Measurements from ENCODE around the gene TK1.

Gene TK1

DNA sequence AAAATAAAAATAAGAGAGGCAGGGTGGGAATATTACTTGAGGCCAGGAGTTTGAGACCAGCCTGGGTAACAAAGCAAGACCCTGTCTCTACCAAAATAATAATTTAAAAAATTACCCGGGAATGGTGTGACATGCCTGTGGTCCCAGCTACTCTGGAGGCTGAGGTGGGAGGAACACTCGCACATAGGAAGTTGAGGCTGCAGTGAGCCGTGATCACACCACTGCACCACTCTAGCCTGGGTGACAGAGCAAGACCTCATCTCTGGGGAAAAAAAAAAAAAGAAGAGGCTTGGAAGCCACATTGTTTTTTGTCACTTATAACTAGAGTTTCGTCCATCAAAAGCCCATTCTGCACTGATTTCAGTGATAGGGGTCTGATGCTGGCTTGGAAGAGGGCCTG is 41.3 kb upstream of the TK1 start:
- Histone ChIP-seq H3K4me1 (ENCODE audit: control insufficient read depth, insufficient read depth, low read length) (no peaks in the 10 kb centered on the region), H3K4me3 (ENCODE audit: low read depth, low read length) (no peak overlapping the region)

DNA sequence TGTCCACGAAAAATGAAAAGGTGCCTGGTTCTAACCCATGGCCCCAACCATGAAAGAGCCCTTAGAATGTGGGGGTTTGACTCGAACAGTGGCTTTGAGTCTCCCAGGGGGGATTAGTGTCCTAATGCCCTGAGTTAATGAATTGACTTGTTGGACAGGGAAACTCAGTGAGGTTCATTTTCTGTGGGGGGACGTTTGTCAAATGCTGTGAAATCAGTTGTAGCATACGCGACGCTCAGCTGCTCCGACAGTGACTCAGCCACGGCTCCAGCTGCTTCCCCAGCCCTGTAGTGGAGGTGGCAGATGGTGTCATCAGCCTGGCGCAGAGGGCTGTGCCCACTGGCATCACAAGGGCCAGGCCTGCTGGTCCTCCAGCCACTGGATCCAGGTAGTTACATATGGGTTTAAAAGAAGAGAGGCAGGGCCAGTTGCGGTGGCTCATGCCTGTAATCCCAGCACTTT is 40.6 kb upstream of the TK1 start:
- Histone ChIP-seq H3K9ac (ENCODE audit: low read depth, low read length) (no peak overlapping the region), H3K27me3 (ENCODE audit: control insufficient read depth, insufficient read depth, low read length) (peaks cover 22% of the 10 kb centered on the region), H3K4me1 (ENCODE audit: control insufficient read depth, insufficient read depth, low read length) (no peaks in the 10 kb centered on the region), H3K36me3 (ENCODE audit: control insufficient read depth, insufficient read depth, low read length) (peaks cover 27% of the 10 kb centered on the region), H3K9me3 (ENCODE audit: control insufficient read depth, insufficient read depth, low read length) (no peaks in the 10 kb centered on the region), H3K27ac (ENCODE audit: low read depth, low read length) (no peak overlapping the region), H3K4me3 (ENCODE audit: low read depth, low read length) (no peak overlapping the region)

More for the DNA sequence above, 41.3 kb upstream of the TK1 start:
- H3K9ac ChIP-seq (ENCODE audit: low read depth, low read length) = no peak overlapping the region
- H3K9me3 ChIP-seq (ENCODE audit: control insufficient read depth, insufficient read depth, low read length) = no peaks in the 10 kb centered on the region
- peaks cover 21% of the 10 kb centered on the region for H3K36me3 ChIP-seq (ENCODE audit: control insufficient read depth, insufficient read depth, low read length)
- no peak overlapping the region for H3K27ac ChIP-seq (ENCODE audit: low read depth, low read length)
- H3K27me3 ChIP-seq (ENCODE audit: control insufficient read depth, insufficient read depth, low read length) = peaks cover 29% of the 10 kb centered on the region

DNA sequence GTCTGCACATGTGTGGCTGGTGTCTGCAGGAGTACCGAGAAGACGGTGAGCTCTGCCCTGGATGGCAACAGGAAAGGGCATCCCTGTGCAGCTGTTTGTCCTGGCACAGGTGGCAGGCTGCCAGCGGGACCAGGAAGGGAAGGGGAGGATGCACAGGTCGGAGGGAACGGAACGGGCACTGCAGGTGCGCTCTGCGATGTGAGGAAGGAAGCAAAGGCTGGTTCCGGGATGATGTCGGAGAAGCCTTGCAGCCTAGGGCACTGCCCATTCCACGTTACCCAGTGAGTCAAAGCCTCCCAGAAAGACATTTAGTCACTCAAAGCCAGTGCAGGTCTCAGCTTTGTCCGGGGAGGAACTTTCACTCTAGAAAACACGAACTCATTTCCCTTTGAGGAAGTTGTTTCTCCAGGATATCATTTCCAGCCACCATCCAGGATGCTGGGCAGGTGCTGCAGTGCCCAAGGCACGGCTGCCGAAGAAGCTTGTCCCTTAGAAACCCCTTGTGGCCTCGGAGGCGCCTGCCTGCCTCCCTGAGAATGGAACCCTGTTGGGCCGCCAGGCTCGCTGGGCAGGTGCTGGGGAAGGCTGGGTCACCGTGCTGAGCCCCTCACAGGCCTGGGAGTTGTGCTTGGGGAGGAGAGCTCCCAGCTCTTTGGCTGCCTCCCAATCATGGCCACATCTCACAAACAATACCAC is 40.1 kb upstream of the TK1 start:
- Histone ChIP-seq H3K27me3 (ENCODE audit: control insufficient read depth, insufficient read depth, low read length) (peaks cover 17% of the 10 kb centered on the region), H3K27ac (ENCODE audit: low read depth, low read length) (no peak overlapping the region), H3K9ac (ENCODE audit: low read depth, low read length) (no peak overlapping the region), H3K9me3 (ENCODE audit: control insufficient read depth, insufficient read depth, low read length) (no peaks in the 10 kb centered on the region), H3K4me3 (ENCODE audit: low read depth, low read length) (no peak overlapping the region), H3K4me1 (ENCODE audit: control insufficient read depth, insufficient read depth, low read length) (no peaks in the 10 kb centered on the region), H3K36me3 (ENCODE audit: control insufficient read depth, insufficient read depth, low read length) (peaks cover 27% of the 10 kb centered on the region)

DNA sequence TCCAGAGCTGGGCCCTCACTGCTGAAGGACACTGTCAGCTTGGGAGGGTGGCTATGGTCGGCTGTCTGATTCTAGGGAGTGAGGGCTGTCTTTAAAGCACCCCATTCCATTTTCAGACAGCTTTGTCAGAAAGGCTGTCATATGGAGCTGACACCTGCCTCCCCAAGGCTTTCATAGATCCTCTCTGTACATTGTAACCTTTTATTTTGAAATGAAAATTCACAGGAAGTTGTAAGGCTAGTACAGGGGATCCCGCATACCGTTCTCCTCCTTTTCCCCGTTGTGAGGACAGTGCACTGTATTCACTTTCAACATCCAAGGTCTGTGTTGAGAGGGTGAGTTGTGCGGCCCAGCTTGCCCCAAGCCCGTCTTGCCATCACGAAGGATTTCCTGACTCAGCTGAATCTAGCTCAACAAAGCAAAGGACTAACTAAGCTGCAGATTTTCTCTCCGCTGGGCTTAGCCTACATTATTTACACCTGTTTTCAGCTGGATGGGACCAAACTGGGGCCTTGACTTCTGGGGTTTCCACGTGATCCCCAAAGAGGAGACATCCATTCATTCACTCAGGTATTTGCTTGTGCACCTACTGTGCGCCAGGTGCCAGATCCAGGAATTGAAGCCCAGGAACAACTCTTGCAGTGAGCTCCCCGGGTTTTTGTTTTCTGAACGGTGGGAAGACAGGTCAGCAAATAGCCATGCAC is 39.4 kb upstream of the TK1 start:
- Histone ChIP-seq H3K27ac (ENCODE audit: low read depth, low read length) (no peak overlapping the region), H3K36me3 (ENCODE audit: control insufficient read depth, insufficient read depth, low read length) (peaks cover 34% of the 10 kb centered on the region), H3K9me3 (ENCODE audit: control insufficient read depth, insufficient read depth, low read length) (no peaks in the 10 kb centered on the region), H3K27me3 (ENCODE audit: control insufficient read depth, insufficient read depth, low read length) (peaks cover 12% of the 10 kb centered on the region), H3K4me3 (ENCODE audit: low read depth, low read length) (no peak overlapping the region), H3K9ac (ENCODE audit: low read depth, low read length) (no peak overlapping the region), H3K4me1 (ENCODE audit: control insufficient read depth, insufficient read depth, low read length) (no peaks in the 10 kb centered on the region)

DNA sequence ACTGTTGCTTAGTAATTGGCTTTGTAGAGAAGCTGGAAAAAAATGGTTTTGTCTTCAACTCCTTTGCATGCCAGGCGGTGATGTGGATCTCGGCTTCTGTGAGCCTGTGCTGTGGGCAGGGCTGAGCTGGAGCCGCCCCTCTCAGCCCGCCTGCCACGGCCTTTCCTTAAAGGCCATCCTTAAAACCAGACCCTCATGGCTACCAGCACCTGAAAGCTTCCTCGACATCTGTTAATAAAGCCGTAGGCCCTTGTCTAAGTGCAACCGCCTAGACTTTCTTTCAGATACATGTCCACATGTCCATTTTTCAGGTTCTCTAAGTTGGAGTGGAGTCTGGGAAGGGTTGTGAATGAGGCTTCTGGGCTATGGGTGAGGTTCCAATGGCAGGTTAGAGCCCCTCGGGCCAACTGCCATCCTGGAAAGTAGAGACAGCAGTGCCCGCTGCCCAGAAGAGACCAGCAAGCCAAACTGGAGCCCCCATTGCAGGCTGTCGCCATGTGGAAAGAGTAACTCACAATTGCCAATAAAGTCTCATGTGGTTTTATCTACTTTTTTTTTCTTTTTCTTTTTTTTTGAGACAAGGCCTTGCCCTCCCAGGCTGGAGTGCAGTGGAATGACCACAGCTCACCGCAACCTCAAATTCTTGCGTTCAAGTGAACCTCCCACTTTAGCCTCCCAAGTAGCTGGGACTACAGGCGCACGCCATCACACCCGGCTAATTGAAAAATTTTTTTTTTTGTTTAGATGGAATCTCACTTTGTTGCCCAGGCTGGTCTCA is 38.4 kb upstream of the TK1 start:
- Histone ChIP-seq H3K36me3 (ENCODE audit: control insufficient read depth, insufficient read depth, low read length) (peaks cover 44% of the 10 kb centered on the region), H3K9me3 (ENCODE audit: control insufficient read depth, insufficient read depth, low read length) (no peaks in the 10 kb centered on the region), H3K27me3 (ENCODE audit: control insufficient read depth, insufficient read depth, low read length) (peaks cover 3% of the 10 kb centered on the region), H3K4me1 (ENCODE audit: control insufficient read depth, insufficient read depth, low read length) (no peaks in the 10 kb centered on the region), H3K9ac (ENCODE audit: low read depth, low read length) (no peak overlapping the region), H3K27ac (ENCODE audit: low read depth, low read length) (no peak overlapping the region), H3K4me3 (ENCODE audit: low read depth, low read length) (no peak overlapping the region)

GRCh38 chr17:78224231-78225087 is 37.6 kb upstream of the TK1 start:
- Histone ChIP-seq H3K4me3 (ENCODE audit: low read depth, low read length) (no peak overlapping the region), H3K27ac (ENCODE audit: low read depth, low read length) (no peak overlapping the region)

DNA sequence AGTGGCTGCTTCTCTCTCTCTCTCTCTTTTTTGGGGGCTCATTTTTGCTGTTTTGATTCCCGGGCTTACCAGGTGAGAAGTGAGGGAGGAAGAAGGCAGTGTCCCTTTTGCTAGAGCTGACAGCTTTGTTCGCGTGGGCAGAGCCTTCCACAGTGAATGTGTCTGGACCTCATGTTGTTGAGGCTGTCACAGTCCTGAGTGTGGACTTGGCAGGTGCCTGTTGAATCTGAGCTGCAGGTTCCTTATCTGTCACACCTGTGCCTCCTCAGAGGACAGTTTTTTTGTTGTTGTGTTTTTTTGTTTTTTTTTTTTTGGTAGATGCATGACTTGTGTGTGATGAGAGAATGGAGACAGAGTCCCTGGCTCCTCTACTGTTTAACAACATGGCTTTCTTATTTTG is 36.9 kb upstream of the TK1 start:
- H3K4me1 ChIP-seq (ENCODE audit: control insufficient read depth, insufficient read depth, low read length) = no peaks in the 10 kb centered on the region
- H3K9ac ChIP-seq (ENCODE audit: low read depth, low read length) = no peak overlapping the region
- no peaks in the 10 kb centered on the region for H3K27me3 ChIP-seq (ENCODE audit: control insufficient read depth, insufficient read depth, low read length)
- peaks cover 56% of the 10 kb centered on the region for H3K36me3 ChIP-seq (ENCODE audit: control insufficient read depth, insufficient read depth, low read length)
- no peaks in the 10 kb centered on the region for H3K9me3 ChIP-seq (ENCODE audit: control insufficient read depth, insufficient read depth, low read length)
- no peak overlapping the region for H3K27ac ChIP-seq (ENCODE audit: low read depth, low read length)
- no peak overlapping the region for H3K4me3 ChIP-seq (ENCODE audit: low read depth, low read length)

More at GRCh38 chr17:78224231-78225087, 37.6 kb upstream of the TK1 start:
- Histone ChIP-seq H3K36me3 (ENCODE audit: control insufficient read depth, insufficient read depth, low read length) (peaks cover 49% of the 10 kb centered on the region), H3K9me3 (ENCODE audit: control insufficient read depth, insufficient read depth, low read length) (no peaks in the 10 kb centered on the region), H3K27me3 (ENCODE audit: control insufficient read depth, insufficient read depth, low read length) (no peaks in the 10 kb centered on the region), H3K9ac (ENCODE audit: low read depth, low read length) (no peak overlapping the region), H3K4me1 (ENCODE audit: control insufficient read depth, insufficient read depth, low read length) (no peaks in the 10 kb centered on the region)

GRCh38 chr17:78223061-78223460 is 36.2 kb upstream of the TK1 start:
- H3K27me3 ChIP-seq (ENCODE audit: control insufficient read depth, insufficient read depth, low read length) = no peaks in the 10 kb centered on the region
- H3K4me1 ChIP-seq (ENCODE audit: control insufficient read depth, insufficient read depth, low read length) = no peaks in the 10 kb centered on the region
- no peak overlapping the region for H3K27ac ChIP-seq (ENCODE audit: low read depth, low read length)
- H3K9me3 ChIP-seq (ENCODE audit: control insufficient read depth, insufficient read depth, low read length) = no peaks in the 10 kb centered on the region
- H3K9ac ChIP-seq (ENCODE audit: low read depth, low read length) = no peak overlapping the region
- no peak overlapping the region for H3K4me3 ChIP-seq (ENCODE audit: low read depth, low read length)
- peaks cover 57% of the 10 kb centered on the region for H3K36me3 ChIP-seq (ENCODE audit: control insufficient read depth, insufficient read depth, low read length)

DNA sequence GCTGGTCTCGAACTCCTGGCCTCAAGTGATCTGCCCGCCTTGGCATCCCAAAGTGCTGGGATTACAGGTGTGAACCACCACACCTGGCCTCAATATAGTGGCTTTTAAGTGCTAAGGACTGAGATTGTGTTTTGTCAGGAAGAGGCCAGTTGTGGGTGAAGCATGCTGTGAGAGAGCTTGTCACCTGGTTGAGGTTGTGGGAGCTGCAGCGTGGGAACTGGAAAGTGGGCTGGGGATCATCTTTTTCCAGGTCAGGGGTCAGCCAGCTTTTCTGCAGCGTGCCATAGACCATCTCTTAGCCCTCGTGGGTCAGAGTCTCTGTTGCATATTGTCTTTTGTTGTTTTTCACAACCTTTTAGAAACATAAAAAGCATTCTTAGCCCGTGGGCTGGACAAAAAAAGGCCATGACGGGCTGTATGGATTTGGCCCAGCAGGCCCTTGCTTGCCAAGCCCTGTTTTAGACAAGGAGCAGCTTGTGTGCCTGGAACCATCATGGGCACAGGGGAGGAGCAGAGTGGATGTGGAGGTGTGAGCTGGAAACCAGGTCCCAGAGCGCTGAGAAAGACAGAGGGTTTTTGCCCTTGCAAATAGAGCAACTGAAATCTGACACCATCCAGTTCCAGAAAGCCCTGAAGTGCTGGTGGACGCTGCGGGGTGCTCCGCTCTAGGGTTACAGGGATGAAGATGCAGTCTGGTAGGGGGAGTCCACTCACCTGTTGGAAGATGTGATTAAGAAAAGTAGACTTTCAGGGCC is 32.7 kb upstream of the TK1 start:
- no peak overlapping the region for H3K9ac ChIP-seq (ENCODE audit: low read depth, low read length)
- peaks cover 70% of the 10 kb centered on the region for H3K36me3 ChIP-seq (ENCODE audit: control insufficient read depth, insufficient read depth, low read length)
- H3K27ac ChIP-seq (ENCODE audit: low read depth, low read length) = no peak overlapping the region
- H3K4me1 ChIP-seq (ENCODE audit: control insufficient read depth, insufficient read depth, low read length) = no peaks in the 10 kb centered on the region
- H3K27me3 ChIP-seq (ENCODE audit: control insufficient read depth, insufficient read depth, low read length) = no peaks in the 10 kb centered on the region
- no peak overlapping the region for H3K4me3 ChIP-seq (ENCODE audit: low read depth, low read length)
- no peaks in the 10 kb centered on the region for H3K9me3 ChIP-seq (ENCODE audit: control insufficient read depth, insufficient read depth, low read length)

DNA sequence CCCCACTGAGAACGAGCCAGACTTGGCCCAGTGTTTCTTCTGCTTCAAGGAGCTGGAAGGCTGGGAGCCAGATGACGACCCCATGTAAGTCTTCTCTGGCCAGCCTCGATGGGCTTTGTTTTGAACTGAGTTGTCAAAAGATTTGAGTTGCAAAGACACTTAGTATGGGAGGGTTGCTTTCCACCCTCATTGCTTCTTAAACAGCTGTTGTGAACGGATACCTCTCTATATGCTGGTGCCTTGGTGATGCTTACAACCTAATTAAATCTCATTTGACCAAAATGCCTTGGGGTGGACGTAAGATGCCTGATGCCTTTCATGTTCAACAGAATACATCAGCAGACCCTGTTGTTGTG is 27.8 kb upstream of the TK1 start:
- Histone ChIP-seq H3K36me3 (ENCODE audit: control insufficient read depth, insufficient read depth, low read length) (peaks cover 29% of the 10 kb centered on the region), H3K9ac (ENCODE audit: low read depth, low read length) (peak overlapping the region; percentile 78), H3K4me3 (ENCODE audit: low read depth, low read length) (peak overlapping the region; percentile 92), H3K27ac (ENCODE audit: low read depth, low read length) (no peak overlapping the region), H3K4me1 (ENCODE audit: control insufficient read depth, insufficient read depth, low read length) (no peaks in the 10 kb centered on the region), H3K9me3 (ENCODE audit: control insufficient read depth, insufficient read depth, low read length) (no peaks in the 10 kb centered on the region), H3K27me3 (ENCODE audit: control insufficient read depth, insufficient read depth, low read length) (no peaks in the 10 kb centered on the region)

Data from HUES48 (cell line).